EL (cell line): Measurements from ENCODE around the gene PRKCD.

Experiments
- DNase-seq: peaks from one replicate; pipeline ENCODE4 v3.0.0-alpha.2; 2016

The PRKCD gene

DNA sequence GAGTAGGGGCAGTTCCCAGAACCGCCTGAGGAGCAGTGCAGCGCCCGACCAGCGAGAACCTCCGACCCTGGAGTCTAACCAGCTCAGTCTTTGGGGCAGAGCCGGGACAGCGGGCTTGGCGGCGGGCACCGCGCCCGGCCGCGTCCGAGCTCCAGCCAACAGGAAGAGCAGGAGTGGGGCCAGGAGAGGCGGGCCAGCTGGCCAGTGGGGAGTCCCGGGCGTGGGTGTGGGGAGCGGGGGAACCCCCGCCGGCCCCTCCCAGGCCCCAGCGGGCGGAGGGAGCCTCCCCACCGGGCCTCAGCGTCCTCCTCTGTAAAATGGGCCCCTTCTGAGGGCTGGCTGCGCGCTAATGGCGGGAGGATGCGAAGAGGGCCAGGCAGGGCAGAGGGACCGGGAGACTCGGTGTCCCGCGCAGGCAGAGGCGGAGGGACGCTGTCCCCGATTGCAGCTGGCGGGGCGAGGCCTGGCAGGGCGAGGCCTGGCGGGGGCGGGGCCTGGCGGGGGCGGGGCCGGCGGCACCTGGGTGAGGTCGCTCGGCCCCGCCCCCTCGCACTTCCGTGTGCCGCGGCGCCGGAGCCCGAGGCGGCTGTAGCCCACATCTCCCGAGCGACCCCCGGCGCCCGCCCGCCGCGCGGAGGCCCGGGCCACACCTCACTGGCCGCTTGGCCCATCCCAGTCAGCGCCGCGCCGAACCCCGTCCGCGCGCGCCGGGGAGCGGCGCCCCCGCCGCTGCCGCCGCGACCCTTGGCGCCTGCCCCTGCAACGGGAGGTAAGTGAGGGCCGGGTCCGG, at the start of gene PRKCD:
Gene PRKCD, plus strand, starts transcription at position 550 of the 790 bp plus-strand sequence. CDS start 17,214 bp downstream, outside the sequence.
- DNase-seq: peak; percentile 89

DNA sequence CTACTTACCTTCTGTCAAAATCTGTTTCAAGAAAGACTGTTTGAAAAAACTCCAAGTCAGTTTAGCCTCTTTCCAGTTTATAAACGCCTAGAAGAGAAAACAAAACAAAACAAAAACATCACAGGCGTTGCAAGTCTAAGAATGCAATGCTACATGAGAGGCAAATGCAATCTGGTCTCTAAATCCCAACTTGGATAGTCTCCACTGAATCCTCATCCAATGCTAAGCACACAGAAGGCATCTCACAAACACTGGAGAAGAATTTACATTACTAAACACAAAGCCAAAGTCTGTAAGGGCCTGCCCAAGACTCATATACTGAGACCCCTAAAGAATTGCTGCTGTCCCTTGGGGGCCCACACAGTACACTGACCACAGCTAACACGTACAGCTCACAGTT, 49.2 kb upstream of the PRKCD start:
- DNase-seq: no peak

DNA sequence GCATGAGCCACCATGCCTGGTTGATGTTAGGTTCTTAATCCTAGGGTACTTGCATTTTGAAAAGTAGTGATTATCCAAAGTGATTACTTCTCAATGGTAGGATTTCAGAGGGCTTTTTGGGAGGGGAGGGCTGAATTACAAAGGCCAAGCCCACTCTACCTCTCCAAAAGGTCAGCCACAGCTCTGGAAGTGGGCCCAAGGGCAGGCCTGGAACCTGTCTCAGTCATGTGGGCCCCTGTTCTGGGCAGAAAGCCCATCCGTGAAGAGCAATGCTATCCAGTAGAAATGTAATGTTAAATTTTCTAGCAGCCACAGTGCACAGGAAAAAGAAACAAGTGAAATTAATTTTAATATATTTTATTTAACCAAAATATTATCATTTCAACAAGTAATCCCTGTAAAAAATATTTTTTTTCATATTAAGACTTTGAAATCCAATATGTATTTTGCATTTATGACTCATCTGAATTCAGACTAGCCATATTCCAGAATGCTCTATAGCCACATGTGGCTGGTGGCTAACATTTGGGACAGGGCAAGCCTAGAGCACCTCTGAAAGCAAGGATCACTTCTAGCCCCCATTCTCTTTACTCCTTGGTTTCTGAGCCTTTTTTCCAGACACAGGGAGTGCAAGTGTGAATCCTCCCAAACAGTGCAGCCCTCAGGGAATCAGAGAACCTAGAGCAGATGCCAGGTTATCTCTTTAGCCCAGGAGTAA, 47.6 kb upstream of the PRKCD start:
- no peak for DNase-seq

DNA sequence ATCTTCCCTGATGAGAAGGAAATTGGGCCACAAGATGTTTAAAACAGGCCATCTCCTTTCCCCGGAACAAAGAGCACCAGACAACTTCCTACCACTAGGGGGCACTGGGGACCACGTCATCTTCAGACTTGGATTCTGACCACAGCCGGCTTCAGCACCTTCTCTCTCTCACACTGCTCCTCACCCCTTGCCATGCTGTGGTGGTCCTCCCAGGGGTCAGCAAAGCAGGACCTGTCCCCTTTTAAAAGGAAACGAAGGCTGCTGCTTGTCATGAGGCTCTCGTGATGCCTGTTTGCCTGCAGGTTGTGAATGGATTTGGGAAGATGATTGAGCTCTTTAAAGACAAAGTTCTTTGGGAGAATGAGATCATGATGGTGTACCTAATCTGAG, 47.0 kb upstream of the PRKCD start:
- DNase-seq: peak; percentile 77

DNA sequence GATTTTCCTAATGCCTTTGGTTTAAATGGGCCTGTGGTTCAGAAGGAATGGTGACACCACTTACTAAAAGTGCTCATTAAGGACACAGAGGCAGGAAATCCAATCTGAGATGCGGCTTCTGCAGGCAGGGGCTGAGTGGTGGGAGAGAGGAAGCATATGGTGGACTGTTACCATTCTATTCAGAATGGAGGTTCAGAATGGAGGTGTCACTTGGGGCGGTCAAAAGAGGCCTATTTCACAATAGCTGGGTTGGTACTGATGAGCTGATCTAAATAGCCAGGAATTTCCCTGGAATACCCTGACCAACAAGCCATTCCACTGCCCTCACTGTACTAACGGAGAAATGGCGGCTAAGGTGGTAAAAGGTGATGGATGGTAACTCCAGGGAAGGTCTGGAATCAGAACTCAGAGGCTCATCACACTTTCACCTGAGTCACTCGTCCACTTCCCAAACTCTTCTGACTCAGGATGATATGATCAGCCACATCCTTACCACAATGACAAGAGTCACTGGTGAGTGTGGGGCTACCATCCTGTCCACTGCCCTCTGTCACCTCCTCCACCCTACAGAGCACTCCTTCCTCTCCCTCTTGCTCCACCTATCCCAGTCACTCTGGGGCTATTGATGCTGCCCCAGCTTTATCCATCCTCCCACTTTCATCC, 46.5 kb upstream of the PRKCD start:
- peak; percentile 49 for DNase-seq

DNA sequence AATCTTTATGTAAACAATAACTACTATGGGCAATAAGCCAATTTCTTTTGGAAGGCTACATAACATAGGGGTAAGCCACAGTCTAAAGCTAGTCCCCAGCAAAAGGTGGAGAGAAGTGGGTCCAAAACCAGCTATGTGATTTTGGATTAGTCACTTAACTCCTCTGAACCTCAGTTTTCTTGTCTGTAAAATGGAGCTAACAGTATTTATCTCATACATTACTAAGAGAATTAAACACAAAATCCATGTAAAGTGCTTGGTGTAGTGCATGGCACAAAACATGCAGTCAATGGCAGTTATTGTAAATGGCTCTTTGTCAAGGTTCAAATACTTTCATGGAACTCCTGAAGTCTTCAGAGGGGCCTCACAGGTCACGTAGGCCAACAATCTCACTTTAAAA, 44.1 kb upstream of the PRKCD start:
- no peak for DNase-seq

DNA sequence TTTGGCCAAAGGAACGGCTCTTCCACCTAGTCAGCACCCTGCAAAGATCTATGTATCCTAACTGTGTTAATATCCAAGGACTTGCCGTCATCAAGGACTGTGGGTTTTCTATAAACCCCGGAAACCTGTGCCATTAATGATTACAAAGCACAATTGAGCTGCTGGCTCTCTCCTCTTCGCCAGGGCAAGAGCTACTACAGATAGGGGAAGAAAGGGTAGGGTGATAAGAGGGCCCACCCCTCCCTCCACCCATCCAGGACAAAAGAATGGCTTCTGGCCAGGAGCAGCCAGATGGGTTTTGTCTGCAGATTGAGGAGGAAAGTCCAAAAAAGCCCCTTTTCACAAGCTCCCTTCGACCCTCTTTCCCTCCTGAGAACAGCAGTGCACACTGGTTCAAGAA, 40.7 kb upstream of the PRKCD start:
- DNase-seq: no peak

DNA sequence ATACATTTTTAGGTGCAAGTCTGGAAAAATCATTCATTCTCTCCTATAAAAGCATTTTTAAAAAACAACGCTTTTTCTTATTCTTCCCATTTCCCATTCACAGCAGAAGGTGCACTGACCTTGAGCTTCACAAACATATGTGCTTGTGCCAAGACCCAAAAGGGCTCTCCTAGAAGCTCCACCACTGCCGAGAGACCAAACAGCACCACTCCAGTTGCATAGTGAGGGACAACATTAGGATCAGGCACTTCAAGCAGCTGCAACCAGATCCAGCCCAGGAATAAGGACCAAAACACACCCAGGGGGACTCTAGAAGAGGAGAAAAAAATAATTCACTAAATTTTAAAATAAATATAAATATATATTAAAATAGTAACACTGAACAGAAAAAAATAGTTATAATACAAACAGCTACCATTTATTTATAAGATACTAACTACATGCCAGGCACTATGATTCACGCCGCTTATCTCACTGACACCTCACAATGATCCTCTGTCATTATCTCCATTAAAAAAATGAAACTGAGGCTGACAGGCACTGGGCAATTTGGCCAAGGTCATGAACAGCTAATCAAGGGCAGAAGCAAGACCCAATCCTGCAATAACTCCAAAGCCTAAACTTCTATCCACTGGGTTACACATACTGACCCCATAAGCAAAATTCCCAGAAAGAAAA, 38.6 kb upstream of the PRKCD start:
- DNase-seq: no peak

DNA sequence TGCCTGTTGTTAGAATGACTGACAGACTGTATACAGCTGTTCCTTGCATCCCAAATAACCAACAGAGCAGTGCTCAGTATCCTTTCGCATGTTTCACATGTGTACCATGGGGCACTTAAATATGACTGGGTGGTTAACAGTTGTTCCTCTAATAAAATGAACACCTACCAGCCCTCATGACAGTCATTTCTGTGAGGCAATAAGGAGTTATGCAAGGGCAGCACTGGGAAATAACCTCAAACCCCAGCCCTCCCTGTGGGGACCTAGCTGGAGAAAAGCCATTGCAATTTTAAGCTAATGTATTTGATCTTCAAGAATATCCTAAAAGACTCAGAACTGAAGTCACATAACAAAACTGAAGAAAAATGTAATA, 38.1 kb upstream of the PRKCD start:
- no peak for DNase-seq

DNA sequence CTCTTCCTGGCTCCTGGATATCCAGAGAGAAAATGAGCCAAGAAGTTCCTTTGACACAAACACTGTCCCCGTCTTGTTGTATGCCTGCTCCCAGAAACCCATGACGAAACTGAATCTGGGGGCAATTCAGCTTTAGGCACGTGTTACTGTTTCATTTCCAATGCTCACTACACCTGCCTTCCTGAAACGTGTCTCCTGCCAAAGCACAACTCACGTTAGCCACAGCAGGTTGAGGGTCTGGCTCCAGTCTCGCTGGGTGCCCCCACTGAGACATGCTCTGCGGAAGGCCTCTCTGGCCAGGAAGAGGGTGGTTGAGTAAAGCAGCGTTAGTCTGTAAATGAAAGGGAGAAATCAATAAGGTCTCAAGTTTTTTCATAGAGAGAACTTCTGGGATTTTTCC, 37.5 kb upstream of the PRKCD start:
- no peak for DNase-seq

DNA sequence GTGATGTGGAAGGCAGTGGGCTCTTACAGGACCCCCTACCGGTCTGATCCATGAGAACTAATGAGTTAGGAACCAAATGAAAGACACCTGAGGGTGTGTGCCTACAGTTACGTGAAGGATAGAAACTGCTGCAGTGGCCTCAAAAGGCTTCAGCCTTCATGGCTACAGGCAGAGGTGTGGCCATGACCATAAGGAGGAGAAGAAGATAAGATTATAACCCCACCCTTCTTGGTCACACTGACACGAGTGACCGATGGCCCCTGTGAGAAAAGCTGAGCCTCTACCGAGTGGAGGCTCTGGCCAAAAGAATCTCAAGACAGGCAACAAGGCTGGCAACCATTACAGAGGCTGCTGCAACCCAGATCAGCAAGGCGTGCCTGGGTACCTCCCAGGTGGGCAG, 37.1 kb upstream of the PRKCD start:
- DNase-seq: no peak

DNA sequence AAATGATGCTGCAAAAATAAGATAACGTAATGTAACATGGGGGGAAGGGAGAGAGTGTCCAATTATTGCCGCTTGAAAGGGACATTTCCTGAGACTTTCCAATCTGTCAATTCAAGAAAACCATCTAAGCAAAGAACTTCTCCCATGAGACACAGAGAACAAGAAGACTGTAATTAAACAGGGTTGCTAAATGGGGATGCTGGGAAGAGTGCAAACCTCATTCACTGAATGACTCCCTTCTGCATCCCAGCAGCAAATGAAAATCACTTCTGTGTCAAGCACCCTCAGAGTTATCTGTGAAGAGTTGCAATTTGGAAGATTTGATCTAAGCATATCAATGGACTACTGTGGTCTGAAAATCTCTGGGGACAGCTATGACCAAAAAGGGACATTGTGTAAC, 34.4 kb upstream of the PRKCD start:
- no peak for DNase-seq

DNA sequence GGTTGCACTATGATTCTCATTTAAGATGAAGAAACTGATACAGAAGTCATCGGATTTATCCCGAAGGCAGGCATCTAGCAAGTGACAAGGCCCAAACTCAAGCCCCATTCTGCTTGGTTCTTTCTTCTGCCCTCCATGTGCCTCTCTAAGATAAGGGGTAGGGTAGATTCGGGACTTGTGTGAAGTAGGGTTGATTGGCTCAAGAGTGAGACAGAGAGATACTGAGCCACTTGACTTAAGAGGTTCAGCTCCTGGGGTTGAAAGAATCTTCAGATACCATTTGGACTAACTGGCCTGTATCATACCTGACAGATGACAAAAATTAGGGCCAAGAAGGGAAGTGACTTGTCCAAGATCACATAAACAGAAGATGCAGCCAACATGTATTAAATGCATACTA, 31.7 kb upstream of the PRKCD start:
- DNase-seq: no peak

DNA sequence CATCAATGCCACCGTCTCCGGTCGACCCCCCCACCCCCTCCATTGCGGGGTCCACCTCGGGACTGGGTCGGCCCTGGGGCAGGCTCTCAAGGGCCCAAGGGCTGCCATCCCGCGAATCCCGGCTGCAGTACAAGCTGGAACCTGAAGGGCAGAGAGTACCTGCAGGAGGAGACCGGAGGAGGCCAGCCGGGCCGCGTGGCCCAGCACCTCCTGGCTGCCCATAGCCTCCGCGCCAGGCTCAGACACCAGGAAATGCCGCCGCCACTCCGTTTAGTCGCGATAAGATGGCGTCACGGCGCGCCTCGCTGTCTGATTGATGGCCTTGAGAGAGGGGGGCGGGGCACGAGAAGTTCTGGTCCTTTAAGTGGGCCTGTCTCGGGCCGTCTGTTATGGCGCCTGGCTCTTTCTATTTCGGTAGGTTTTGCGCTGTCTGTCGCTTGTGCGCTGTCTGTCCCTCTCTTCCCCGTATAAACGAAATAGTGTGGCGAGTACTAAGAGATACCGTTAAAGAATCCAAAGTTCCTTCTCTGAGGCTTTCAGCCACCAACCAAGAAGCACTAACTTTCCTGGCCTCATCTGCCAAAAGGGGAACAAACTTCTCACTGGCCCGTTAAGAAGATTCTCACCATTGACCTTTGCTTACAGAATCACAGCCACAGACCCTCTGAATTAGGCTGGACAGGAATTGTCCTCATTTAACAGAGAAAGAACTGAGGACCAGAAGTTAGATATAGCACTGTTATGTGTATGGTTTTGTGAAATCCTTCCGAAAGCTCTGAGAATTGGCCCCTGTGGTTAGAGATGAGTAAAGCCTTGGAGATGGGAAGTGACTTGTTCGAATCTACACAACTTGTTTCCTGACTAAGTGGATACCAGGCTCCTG, 30.6 kb upstream of the PRKCD start, which contains the start of gene RFT1:
Gene RFT1, minus strand, starts transcription at position 257 of the 883 bp plus-strand sequence. Its CDS starts 35 bp downstream, at position 222.
- DNase-seq: peak; percentile 96

DNA sequence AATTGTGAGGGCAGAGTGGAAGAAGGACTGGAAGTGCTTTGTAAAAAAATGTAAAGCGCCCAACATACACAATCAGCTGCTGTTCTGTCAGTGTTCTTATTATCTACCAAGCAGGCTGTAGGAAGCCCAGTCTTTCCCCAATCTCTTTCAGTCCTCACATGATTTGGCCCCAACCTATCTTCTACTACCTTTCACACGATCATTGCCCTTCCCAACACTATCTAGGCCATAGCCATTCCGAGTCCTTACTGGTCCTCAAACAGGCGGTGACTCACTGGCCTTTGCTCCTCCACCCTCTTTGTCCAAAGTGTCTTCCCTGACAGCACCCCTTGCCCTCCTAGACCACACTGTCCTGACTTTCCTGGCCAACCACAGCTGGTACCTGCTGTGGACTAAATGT, 29.9 kb upstream of the PRKCD start:
- no peak for DNase-seq

DNA sequence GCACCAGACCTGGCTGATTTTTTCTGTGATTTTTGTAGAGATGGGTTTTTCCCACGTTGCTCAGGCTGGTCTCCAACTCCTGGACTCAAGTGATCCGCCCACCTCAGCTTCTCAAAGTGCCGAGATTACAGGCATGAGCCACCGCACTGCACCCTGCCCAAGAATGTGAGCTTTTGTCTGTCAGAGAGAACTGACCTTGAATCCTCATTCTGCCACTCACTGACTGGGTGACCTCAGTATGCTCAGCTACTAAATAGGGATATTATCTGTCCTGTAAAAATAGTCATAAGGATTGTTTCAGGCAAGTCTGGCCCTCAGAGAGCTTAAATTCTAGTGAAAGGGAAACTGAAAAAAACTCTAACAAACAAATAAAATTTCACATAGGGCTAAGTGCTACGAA, 28.7 kb upstream of the PRKCD start:
- no peak for DNase-seq

DNA sequence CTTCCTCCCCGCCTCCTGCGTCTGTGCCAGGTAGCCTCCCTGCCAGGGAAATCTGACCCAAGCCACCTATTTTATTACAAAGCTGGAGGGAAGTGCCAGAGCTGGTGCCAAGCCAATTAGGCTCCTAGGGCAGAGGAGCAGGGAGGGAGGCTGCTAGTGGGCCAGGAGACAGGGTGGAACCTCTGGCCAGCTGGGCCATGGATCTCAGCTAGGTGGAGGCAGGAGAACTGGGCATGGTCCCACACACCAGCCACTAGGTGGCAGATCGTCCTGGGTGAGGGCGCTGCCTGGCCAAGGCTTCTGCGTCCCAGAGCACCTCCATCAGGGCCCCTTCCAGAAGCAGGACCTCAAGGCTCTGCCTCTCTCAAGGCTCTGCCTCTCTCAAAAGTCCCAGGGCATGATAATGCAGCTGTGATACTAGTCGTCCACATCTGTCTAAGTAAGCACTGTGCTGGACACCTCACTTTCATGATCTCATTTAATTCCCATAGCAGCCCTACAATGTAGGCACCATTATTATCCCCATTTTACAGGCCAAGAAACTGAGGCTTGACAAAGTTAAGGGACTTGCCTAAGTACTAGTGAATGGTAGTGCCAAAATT, 26.3 kb upstream of the PRKCD start:
- peak; percentile 70 for DNase-seq

DNA sequence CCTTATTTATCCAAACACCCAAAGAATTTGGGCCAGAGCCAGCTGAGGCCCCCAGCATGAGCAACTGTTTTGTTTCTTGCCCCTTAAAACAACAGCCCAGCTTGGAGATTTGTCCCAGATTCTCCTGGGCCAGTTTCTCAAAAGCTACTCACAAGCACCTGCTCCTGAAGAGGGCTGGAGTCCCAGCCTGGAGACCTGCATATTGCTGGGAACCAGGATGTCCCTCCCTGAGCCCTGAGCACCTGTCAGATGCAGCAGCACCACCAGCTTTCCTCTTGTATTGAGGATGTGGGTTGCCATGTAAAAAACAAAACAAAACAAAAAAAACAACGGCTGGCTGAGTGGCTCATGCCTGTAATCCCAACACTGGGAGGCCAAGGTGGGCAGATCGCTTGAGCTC, 23.8 kb upstream of the PRKCD start:
- DNase-seq: no peak

DNA sequence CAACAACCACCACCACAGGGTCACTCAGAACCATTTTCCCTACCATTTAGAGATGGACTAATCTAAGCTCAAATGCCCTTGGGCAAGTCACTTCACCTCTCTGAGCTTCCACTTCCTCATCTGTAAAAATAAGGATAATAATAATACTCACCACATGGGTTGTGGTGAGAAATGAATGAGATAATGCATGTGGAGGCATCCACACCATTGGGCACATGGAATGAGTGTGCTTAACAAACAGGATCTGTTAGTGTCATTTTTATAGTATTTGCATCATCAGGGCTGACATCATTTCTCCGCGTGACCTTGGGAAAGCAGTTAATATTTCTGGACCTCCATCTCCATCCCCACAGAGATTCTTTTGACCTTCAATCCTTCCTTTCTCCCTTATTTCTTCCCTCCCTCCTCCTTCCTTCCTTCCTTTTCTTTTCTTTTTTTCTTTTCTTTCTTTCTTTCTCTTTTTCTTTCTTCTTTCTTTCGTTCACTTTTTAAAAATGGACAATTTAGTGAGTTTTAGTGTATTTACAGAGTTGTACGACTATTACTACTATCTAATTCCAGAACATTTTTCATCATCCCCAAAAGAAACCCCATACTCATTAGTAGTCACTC, 23.1 kb upstream of the PRKCD start:
- peak; percentile 49 for DNase-seq

DNA sequence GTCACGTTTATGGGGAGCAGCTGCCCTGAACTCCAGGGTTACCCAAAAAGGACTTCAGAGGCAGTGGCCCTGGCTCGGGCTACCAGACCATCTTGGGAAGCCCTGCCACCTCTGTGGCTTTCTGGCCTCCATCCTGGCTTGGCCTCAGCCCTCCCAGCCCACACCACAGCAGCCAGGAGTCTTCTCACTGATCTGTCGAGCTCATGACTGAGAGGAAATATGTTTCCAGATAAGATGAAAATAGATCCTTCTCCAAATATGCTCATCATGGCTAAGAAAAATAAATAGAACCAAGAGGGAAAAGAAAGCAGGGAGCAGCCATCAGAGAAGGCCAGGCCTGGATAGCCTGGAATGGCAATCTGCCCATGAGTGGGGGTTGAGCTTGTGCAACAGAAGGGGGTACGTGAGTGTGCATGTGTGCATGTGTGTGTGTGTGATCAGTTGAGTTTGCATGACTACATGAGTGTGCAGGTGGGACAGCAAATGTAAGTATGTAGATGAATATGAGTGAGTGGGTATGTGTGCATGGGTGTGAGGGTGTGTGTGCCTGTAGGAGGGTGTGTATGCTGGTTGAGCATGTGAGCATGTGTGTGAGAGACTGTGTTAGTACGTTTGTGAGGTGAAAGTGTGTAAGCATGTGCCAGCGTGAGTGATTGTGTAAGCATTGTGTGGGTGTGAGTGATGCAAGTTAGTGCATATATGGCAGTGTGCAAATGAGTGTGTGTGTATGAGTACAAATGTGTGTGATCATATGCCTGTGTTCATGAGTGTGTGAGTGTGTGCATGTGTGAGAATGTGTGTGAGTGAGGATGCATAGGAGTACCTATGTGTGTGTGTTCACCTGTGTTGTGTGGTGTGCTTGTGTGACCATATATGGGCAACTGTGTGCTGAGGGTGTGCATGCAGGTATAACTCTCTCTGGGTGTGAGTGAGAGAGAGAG, 20.8 kb upstream of the PRKCD start:
- no peak for DNase-seq
